Small intestine (tissue), 4 donors: Measurements from ENCODE around the gene METTL13. TPM values are rescaled to one million over a fixed set of nuclear protein-coding genes. Genes with fewer than 3 reads are reported as not detected.

ENCODE experiments used
- polyA plus RNA-seq, 4 donors: library from polyadenylated mRNA; stranded (reverse) in 3 of 4; unstranded in 1 of 4; fragments of 200-250 nt in 3 of 4; fragments of 120-200 nt in 1 of 4; gene quantifications; one replicate each; pipeline versions ENCODE4 v1.2.1 to v1.2.3, GENCODE V29; 2013
- donor health status: healthy with polysubstance abuse.
- donor health status: Bipolar disorder and iron deficiency.
- donor health status: healthy.

The METTL13 gene
- polyA plus RNA-seq, 4 donors = 15.7 to 31.2 (median 20.5) TPM

Other genes starting within 250 kb of the METTL13 start
- gene MYOCOS, start 159.4 kb upstream of the METTL13 start, polyA plus RNA-seq = not detected
- gene MYOC, start 129.0 kb upstream of the METTL13 start, polyA plus RNA-seq = 1 to 10 TPM in 1 of 4 donors, under 1 TPM in 1, not detected in 2; 0.04 to 2.0 TPM
- gene VAMP4, start 39.6 kb upstream of the METTL13 start, polyA plus RNA-seq = 1 to 10 TPM; 5.2 to 9.7 (median 8.1) TPM
- 1 to 10 TPM in 1 of 4 donors, under 1 TPM in 2, not detected in 1; 0.67 to 1.2 (median 0.99) TPM for gene DNM3, start 59.8 kb downstream of the METTL13 start, polyA plus RNA-seq